Stimulated activated CD8-positive, alpha-beta memory T cell treated with anti-CD3 and anti-CD28 coated beads, Interleukin-4, amount 100 ng/mL, for 48 hours (primary cell): ENCODE results near the gene CLIP3.
A peak's percentile ranks its signal among the peaks of the same experiment; 100 is the strongest.
"Not testable (repeated sequence)": the region's sequence is repeated elsewhere in the genome, so short reads cannot be mapped to it uniquely, and the experiment has no call there.

ENCODE experiments used
- DNase-seq: peaks from one replicate; pipeline ENCODE4 v3.0.0-alpha.2; 2020

The CLIP3 gene

GRCh38 chr19:36008336-36008978, 24.2 kb downstream of the CLIP3 start, which contains the start of gene SYNE4:
SYNE4 (minus strand) TSS chr19:36008813; CDS start chr19:36008681, 132 bp downstream.
- DNase-seq = no peak

- no peak for DNase-seq
Observed at GRCh38 chr19:36006955-36007354, 25.7 kb downstream of the CLIP3 start.

- no peak for DNase-seq
Observed at GRCh38 chr19:36003284-36003683, 29.4 kb downstream of the CLIP3 start.

- no peak for DNase-seq
Observed at GRCh38 chr19:36001605-36002004, 31.1 kb downstream of the CLIP3 start.

- no peak for DNase-seq
Observed at GRCh38 chr19:35996777-35997176, 35.9 kb downstream of the CLIP3 start.

- DNase-seq = peak; percentile 98
Observed at GRCh38 chr19:35995048-35995993, 37.4 kb downstream of the CLIP3 start, which contains the start of gene SDHAF1. SDHAF1 (plus strand) TSS chr19:35995188; CDS start chr19:35995275, 87 bp downstream.

- no peak for DNase-seq
Observed at GRCh38 chr19:35993923-35994598, 38.6 kb downstream of the CLIP3 start.

GRCh38 chr19:35992907-35993765, 39.5 kb downstream of the CLIP3 start:
- no peak for DNase-seq

- no peak for DNase-seq
Observed at GRCh38 chr19:35991731-35992450, 40.8 kb downstream of the CLIP3 start.

- DNase-seq = no peak
Observed at GRCh38 chr19:35990771-35991730, 41.6 kb downstream of the CLIP3 start.

- no peak for DNase-seq
Observed at GRCh38 chr19:35990156-35990555, 42.5 kb downstream of the CLIP3 start.

GRCh38 chr19:35988824-35989223, 43.8 kb downstream of the CLIP3 start:
- DNase-seq = no peak

GRCh38 chr19:35987571-35987896, 45.1 kb downstream of the CLIP3 start:
- DNase-seq = no peak

GRCh38 chr19:35986664-35987570, 45.8 kb downstream of the CLIP3 start:
- DNase-seq = peak; percentile 39

- DNase-seq = no peak
Observed at GRCh38 chr19:35986111-35986510, 46.6 kb downstream of the CLIP3 start.

GRCh38 chr19:35983177-35983576, 49.5 kb downstream of the CLIP3 start:
- DNase-seq = no peak

- not testable (repeated sequence) for DNase-seq
Observed at GRCh38 chr19:35980997-35981396, 51.7 kb downstream of the CLIP3 start.

GRCh38 chr19:35978832-35979365, 53.8 kb downstream of the CLIP3 start:
- DNase-seq = no peak

GRCh38 chr19:35978271-35978670, 54.4 kb downstream of the CLIP3 start:
- no peak for DNase-seq
